Kidney epithelial cell (primary cell): ENCODE results near the gene TUBGCP3. TPM values are rescaled to one million over a fixed set of nuclear protein-coding genes. Genes with fewer than 3 reads are reported as not detected.
"Not testable (repeated sequence)": the region's sequence is repeated elsewhere in the genome, so short reads cannot be mapped to it uniquely, and the experiment has no call there.

ENCODE experiments used
- DNase-seq: peaks from one replicate; pipeline ENCODE4 v3.0.0-alpha.2; 2010; ENCODE audit warnings: low read depth
- H3K27me3 ChIP-seq: 2 replicates; pipeline ENCODE4 v1.6.0; 2011; ENCODE audit warnings: low read length; ENCODE audit not compliant: control insufficient read depth, insufficient read depth
- H3K36me3 ChIP-seq: 2 replicates; pipeline ENCODE4 v1.5.1; 2011; ENCODE audit warnings: low read length; ENCODE audit not compliant: control insufficient read depth, insufficient read depth
- H3K4me3 ChIP-seq: 2 replicates; pipeline ENCODE4 v1.5.1; 2011; ENCODE audit warnings: low read depth, mild to moderate bottlenecking, control low read depth, low read length
- CTCF ChIP-seq: IDR thresholded peaks from 2 replicates; pipeline ENCODE4 v1.5.1; 2011; ENCODE audit warnings: mild to moderate bottlenecking, moderate library complexity, low read length, control low read depth, inconsistent platforms; ENCODE audit not compliant: insufficient read depth, poor library complexity, severe bottlenecking
- total RNA-seq: library from RNA; depleted of rRNA; stranded (reverse); fragments of >200 nt; gene quantifications from 2 replicates; pipeline ENCODE4 v1.2.3, GENCODE V29; 2015

The TUBGCP3 gene
- total RNA-seq, 1 donor from 2014 or later: 18.0 TPM

GRCh38 chr13:112562254-112562653 lies 25.7 kb downstream of the TUBGCP3 start:
- TF ChIP-seq CTCF: no peak
- no peak for DNase-seq
- H3K36me3 ChIP-seq: peaks cover 1% of the 10 kb centered on the region
- no peak overlapping the region for H3K4me3 ChIP-seq
- no peaks in the 10 kb centered on the region for H3K27me3 ChIP-seq

GRCh38 chr13:112561478-112561877 lies 26.5 kb downstream of the TUBGCP3 start:
- Histone ChIP-seq H3K36me3 (peaks cover 1% of the 10 kb centered on the region), H3K27me3 (no peaks in the 10 kb centered on the region), H3K4me3 (no peak overlapping the region)
- no peak for DNase-seq
- no peak for TF ChIP-seq CTCF

- Histone ChIP-seq H3K4me3 (no peak overlapping the region), H3K27me3 (no peaks in the 10 kb centered on the region), H3K36me3 (peaks cover 2% of the 10 kb centered on the region)
- no peak for TF ChIP-seq CTCF
- DNase-seq: no peak
These were observed 29.1 kb downstream of the TUBGCP3 start for GRCh38 chr13:112558696-112559418.

GRCh38 chr13:112556600-112556999 lies 31.4 kb downstream of the TUBGCP3 start:
- no peak for DNase-seq
- TF ChIP-seq CTCF: no peak
- peaks cover 2% of the 10 kb centered on the region for H3K36me3 ChIP-seq
- no peak overlapping the region for H3K4me3 ChIP-seq
- no peaks in the 10 kb centered on the region for H3K27me3 ChIP-seq

GRCh38 chr13:112554214-112554850 lies 33.6 kb downstream of the TUBGCP3 start:
- Histone ChIP-seq H3K4me3 (no peak overlapping the region), H3K36me3 (peaks cover 2% of the 10 kb centered on the region), H3K27me3 (no peaks in the 10 kb centered on the region)
- no peak for TF ChIP-seq CTCF
- DNase-seq: no peak

- H3K4me3 ChIP-seq, H3K27me3 ChIP-seq, H3K36me3 ChIP-seq, DNase-seq: not testable (repeated sequence)
These were observed 39.0 kb downstream of the TUBGCP3 start for GRCh38 chr13:112548975-112549374.
